HFF-Myc (cell line): Measurements from ENCODE around the gene ZNF557.
"Not testable (repeated sequence)": the region's sequence is repeated elsewhere in the genome, so short reads cannot be mapped to it uniquely, and the experiment has no call there.

Source experiments
- DNase-seq: peaks from one replicate; pipeline ENCODE4 v3.0.0-alpha.2; 2011; ENCODE audit warnings: low read depth; ENCODE audit errors: extremely low read depth
- H3K4me3 ChIP-seq: replicated peaks from 2 replicates; pipeline ENCODE4 v1.5.1; 2011; ENCODE audit warnings: low read depth, mild to moderate bottlenecking, control low read depth, low read length
- CTCF ChIP-seq: IDR thresholded peaks from 2 replicates; pipeline ENCODE4 v1.5.1; 2012; ENCODE audit warnings: mild to moderate bottlenecking, low read depth, low read length, control low read depth; ENCODE audit errors: missing control alignments

Gene ZNF557

GRCh38 chr19:7063339-7063738 is 6.2 kb upstream of the ZNF557 start:
- no peak for TF ChIP-seq CTCF
- H3K4me3 ChIP-seq, result no peak overlapping the region
- DNase-seq, result no peak

GRCh38 chr19:7063764-7064418 is 5.6 kb upstream of the ZNF557 start:
- no peak overlapping the region for H3K4me3 ChIP-seq
- DNase-seq, result no peak
- no peak for TF ChIP-seq CTCF

- TF ChIP-seq CTCF, result peak; percentile 45
- not testable (repeated sequence) for DNase-seq, H3K4me3 ChIP-seq
These were observed 2.4 kb upstream of the ZNF557 start for GRCh38 chr19:7067122-7067521.

GRCh38 chr19:7067716-7068115 is 1.8 kb upstream of the ZNF557 start:
- H3K4me3 ChIP-seq, result no peak overlapping the region
- DNase-seq, result no peak
- no peak for TF ChIP-seq CTCF

GRCh38 chr19:7068599-7068998 is 904 bp upstream of the ZNF557 start:
- no peak for DNase-seq
- no peak overlapping the region for H3K4me3 ChIP-seq
- TF ChIP-seq CTCF, result no peak

GRCh38 chr19:7069904-7070226 is 362 bp downstream of the ZNF557 start:
- no peak for TF ChIP-seq CTCF
- H3K4me3 ChIP-seq, result peak overlapping the region; percentile 96
- no peak for DNase-seq

- TF ChIP-seq CTCF, result no peak
- H3K4me3 ChIP-seq, result no peak overlapping the region
- DNase-seq, result no peak
These were observed 3.0 kb downstream of the ZNF557 start for GRCh38 chr19:7072541-7072940.
